ENCODE measurements around the gene PDHX. TPM values are rescaled to one million over a fixed set of nuclear protein-coding genes. Genes with fewer than 3 reads are reported as not detected.

PDHX gene
- total and polyA plus RNA-seq, 10 of the 15 experiments (the other 5 are each of a cell fraction or from before 2014, with no cell fraction given), result 14.5 to 41.9 (median 28.0) TPM

DNA sequence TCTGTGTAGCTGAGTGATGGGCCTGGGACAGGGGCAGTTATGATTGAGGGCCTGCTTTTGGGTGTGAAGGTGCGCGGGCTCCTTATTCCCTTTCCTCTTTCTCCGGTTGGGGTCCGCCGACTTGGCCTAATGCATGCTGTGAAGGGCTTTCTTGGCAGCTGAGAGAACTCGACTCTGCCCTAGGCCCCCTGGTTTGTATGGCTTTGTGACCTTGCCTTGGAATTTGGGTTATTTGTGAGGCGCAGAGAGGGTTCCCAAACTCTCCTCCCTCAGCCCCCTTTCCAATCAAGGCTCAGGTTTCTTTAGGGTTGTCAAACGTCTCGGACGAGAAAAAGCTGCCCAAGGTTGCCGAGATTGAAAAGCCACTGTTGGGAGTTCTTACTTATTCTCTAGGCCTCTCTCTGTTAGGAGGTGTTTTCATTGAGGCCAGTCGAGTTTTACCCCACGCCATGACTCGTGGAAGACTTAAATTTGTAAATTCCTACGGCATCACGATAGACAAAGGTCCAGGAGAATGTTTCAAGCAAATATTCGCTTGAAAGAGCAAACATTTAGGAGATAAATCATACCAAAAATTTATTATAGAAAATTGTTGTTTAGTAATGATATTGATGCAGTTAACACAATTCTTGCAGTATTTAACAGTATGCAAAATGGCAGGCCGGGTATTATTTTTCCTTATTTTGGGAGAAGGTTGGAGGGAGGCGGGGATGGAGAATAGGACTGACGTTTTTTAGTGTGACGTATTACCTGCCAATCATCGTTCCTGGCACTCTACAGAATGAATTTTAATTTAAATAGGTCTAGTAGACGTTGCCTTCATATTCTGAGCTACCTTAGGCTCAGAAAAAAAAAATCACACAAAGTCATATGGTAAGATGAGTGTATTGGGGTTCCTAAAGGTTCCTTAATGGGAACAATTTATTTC lies 689 bp downstream of the PDHX start:
- no peaks in the 10 kb centered on the region for H3K4me1 ChIP-seq (ENCODE audit: control insufficient read depth, insufficient read depth, low read length)
- no peaks in the 10 kb centered on the region for H3K36me3 ChIP-seq (ENCODE audit: control insufficient read depth in 2 of 2, insufficient read depth in 2 of 2, low read length in 1 of 2)
- H3K4me2 ChIP-seq (ENCODE audit: control insufficient read depth, insufficient read depth), result peak overlapping the region; percentile 62
- ChIA-PET CTCF (interaction anchor here (0.6 to 2.6 kb wide), 10 partner anchors 8 to 488 kb away, joined by 3 to 17 read pairs (median 4); no protein-coding TSS in a partner anchor), SMC1A (ENCODE audit: uncharacterized antibody, unreplicated experiment) (interaction anchor here (0.6 to 2.9 kb wide), 3 partner anchors 9 to 250 kb away, joined by 3 to 10 read pairs (median 4); no protein-coding TSS in a partner anchor), RAD21 (ENCODE audit: unreplicated experiment) (interaction anchor here (0.6 to 0.8 kb wide), 3 partner anchors 8 to 1791 kb away, joined by 3 read pairs; no protein-coding TSS in a partner anchor), POLR2A (interaction anchor here (0.6 kb wide), 1 partner anchor 1140 kb away, joined by 4 read pairs; no protein-coding TSS in a partner anchor)
- DNase-seq (ENCODE audit: low read depth, low spot score) (no peak), ATAC-seq (peak; percentile 42), FAIRE-seq (no peak)
- TF ChIP-seq, protein P1, sequence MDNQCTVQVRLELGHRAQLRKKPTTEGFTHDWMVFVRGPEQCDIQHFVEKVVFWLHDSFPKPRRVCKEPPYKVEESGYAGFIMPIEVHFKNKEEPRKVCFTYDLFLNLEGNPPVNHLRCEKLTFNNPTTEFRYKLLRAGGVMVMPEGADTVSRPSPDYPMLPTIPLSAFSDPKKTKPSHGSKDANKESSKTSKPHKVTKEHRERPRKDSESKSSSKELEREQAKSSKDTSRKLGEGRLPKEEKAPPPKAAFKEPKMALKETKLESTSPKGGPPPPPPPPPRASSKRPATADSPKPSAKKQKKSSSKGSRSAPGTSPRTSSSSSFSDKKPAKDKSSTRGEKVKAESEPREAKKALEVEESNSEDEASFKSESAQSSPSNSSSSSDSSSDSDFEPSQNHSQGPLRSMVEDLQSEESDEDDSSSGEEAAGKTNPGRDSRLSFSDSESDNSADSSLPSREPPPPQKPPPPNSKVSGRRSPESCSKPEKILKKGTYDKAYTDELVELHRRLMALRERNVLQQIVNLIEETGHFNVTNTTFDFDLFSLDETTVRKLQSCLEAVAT (IDR thresholded peaks at IDR 0.05), result peak; percentile 7; the same call in 1 of the 2 replicates
- no peak for TF ChIP-seq TAF1 (IDR thresholded peaks at IDR 0.05; ENCODE audit: borderline replicate concordance, low read depth, low read length)
- peak; percentile 3; the same call in 1 of the 2 replicates for TF ChIP-seq MXI1 (IDR thresholded peaks at IDR 0.05; ENCODE audit: low read depth, low read length)
- TF ChIP-seq PAX8 (IDR thresholded peaks at IDR 0.05), result 0 out of 2 replicates have a peak, but pooled peaks have one; percentile 14
- TF ChIP-seq BRCA1 (IDR thresholded peaks at IDR 0.05; ENCODE audit: low read depth, low read length), result no peak
- intact Hi-C loops (cut with micrococcal nuclease; ENCODE audit: unreplicated experiment) (loop anchor here (2.0 kb wide), 1 partner anchor 474 kb away; no protein-coding TSS in a partner anchor), in situ Hi-C loops (cut with MboI) (no loop called here)
- TSS peak; percentile 69 for BruUV-seq (replicated peaks)
- H3K79me2 ChIP-seq (ENCODE audit: control insufficient read depth, insufficient read depth, low read length), result peaks cover 37% of the 10 kb centered on the region
- H2AFZ ChIP-seq (ENCODE audit: control insufficient read depth, low read depth, low read length), result peak overlapping the region; percentile 80
- 15% methylated on average over 23 of the region's 23 CpGs for WGBS (ENCODE audit: insufficient coverage, insufficient replicate concordance, low lambda C conversion rate, missing lambda C conversion rate)
- no peaks in the 10 kb centered on the region for H3K9me3 ChIP-seq (replicated peaks; ENCODE audit: control insufficient read depth, insufficient read depth, low read length)
- peak overlapping the region; percentile 99 for H3K4me3 ChIP-seq
- no peaks in the 10 kb centered on the region for H3K27me3 ChIP-seq (replicated peaks in 1 of 2; ENCODE audit: control insufficient read depth in 2 of 2, insufficient read depth in 2 of 2, low read length in 1 of 2)
- peak overlapping the region; percentile 75 for H3K27ac ChIP-seq (ENCODE audit: control insufficient read depth, insufficient read depth)
- H3K9ac ChIP-seq (ENCODE audit: control insufficient read depth, insufficient read depth, low read length), result peak overlapping the region; percentile 81
- H4K20me1 ChIP-seq (ENCODE audit: control insufficient read depth, insufficient read depth), result no peaks in the 10 kb centered on the region

Measured in GM12878 (cell line).